BE2C (cell line): ENCODE measurements around the gene RBM3. TPM values are rescaled to one million over a fixed set of nuclear protein-coding genes. Genes with fewer than 3 reads are reported as not detected.
"Not testable (repeated sequence)": the region's sequence is repeated elsewhere in the genome, so short reads cannot be mapped to it uniquely, and the experiment has no call there.

Source experiments
- DNase-seq: peaks from one replicate; pipeline ENCODE4 v3.0.0-alpha.2; 2020
- H3K27me3 ChIP-seq: fragments of 250-450 bp; sonication (Bioruptor Pico); 2 replicates; pipeline ENCODE4 v1.5.1; 2020; ENCODE audit warnings: mild to moderate bottlenecking
- H3K36me3 ChIP-seq: fragments of 250-450 bp; sonication (Bioruptor Pico); 2 replicates; pipeline ENCODE4 v1.5.1; 2020; ENCODE audit warnings: mild to moderate bottlenecking
- H3K4me1 ChIP-seq: fragments of 250-450 bp; sonication (Bioruptor Pico); 2 replicates; pipeline ENCODE4 v1.5.1; 2020
- H3K4me3 ChIP-seq: 2 replicates; pipeline ENCODE4 v1.5.1; 2011; ENCODE audit warnings: low read depth, low read length
- H3K9me3 ChIP-seq: fragments of 250-450 bp; sonication (Bioruptor Pico); 2 replicates; pipeline ENCODE4 v1.5.1; 2020
- CTCF ChIP-seq: IDR thresholded peaks from 2 replicates; pipeline ENCODE4 v1.5.1; 2012; ENCODE audit warnings: mild to moderate bottlenecking, low read depth, low read length
- polyA plus RNA-seq: library from polyadenylated mRNA; unstranded; fragments of >200 nt; gene quantifications from one replicate; pipeline ENCODE4 v1.2.1, GENCODE V29; 2012; ENCODE audit warnings: low read depth, missing spikeins; ENCODE audit not compliant: insufficient read length, insufficient read depth

Gene RBM3
- 514 TPM for polyA plus RNA-seq

GRCh38 chrX:48574270-48575266, at the start of gene RBM3:
Gene RBM3 (plus strand): TSS chrX:48574484. CDS start chrX:48575181, 697 bp downstream.
- Histone ChIP-seq H3K4me3 (peak within 1 kb of the TSS; percentile 97), H3K36me3 (peaks cover 51% of the 10 kb centered on the region), H3K27me3 (no peaks in the 10 kb centered on the region), H3K4me1 (no peaks in the 10 kb centered on the region; the same call in 1 of the 2 replicates), H3K9me3 (no peaks in the 10 kb centered on the region)
- DNase-seq = peak; percentile 90
- peak; percentile 44 for TF ChIP-seq CTCF

GRCh38 chrX:48525853-48526252, 48.4 kb upstream of the RBM3 start:
- DNase-seq, H3K9me3 ChIP-seq, H3K27me3 ChIP-seq, H3K4me3 ChIP-seq, H3K4me1 ChIP-seq: not testable (repeated sequence)
- peaks cover 12% of the 10 kb centered on the region; the same call in 1 of the 2 replicates for H3K36me3 ChIP-seq

GRCh38 chrX:48530736-48531135, 43.5 kb upstream of the RBM3 start:
- DNase-seq = no peak
- Histone ChIP-seq H3K27me3 (no peaks in the 10 kb centered on the region), H3K36me3 (peaks cover 12% of the 10 kb centered on the region; the same call in 1 of the 2 replicates), H3K4me3 (no peak overlapping the region), H3K9me3 (no peaks in the 10 kb centered on the region), H3K4me1 (no peaks in the 10 kb centered on the region)
- TF ChIP-seq CTCF = no peak

GRCh38 chrX:48531358-48531959, 42.8 kb upstream of the RBM3 start:
- TF ChIP-seq CTCF = no peak
- peaks cover 10% of the 10 kb centered on the region; the same call in 1 of the 2 replicates for H3K36me3 ChIP-seq
- no peak overlapping the region for H3K4me3 ChIP-seq
- no peak for DNase-seq
- no peaks in the 10 kb centered on the region for H3K27me3 ChIP-seq
- no peaks in the 10 kb centered on the region for H3K9me3 ChIP-seq
- no peaks in the 10 kb centered on the region for H3K4me1 ChIP-seq

GRCh38 chrX:48532161-48532560, 42.1 kb upstream of the RBM3 start:
- no peaks in the 10 kb centered on the region for H3K4me1 ChIP-seq
- no peak for TF ChIP-seq CTCF
- no peak overlapping the region for H3K4me3 ChIP-seq
- no peaks in the 10 kb centered on the region for H3K9me3 ChIP-seq
- H3K36me3 ChIP-seq = peaks cover 3% of the 10 kb centered on the region; the same call in 1 of the 2 replicates
- no peaks in the 10 kb centered on the region for H3K27me3 ChIP-seq
- no peak for DNase-seq

- no peaks in the 10 kb centered on the region for H3K4me1 ChIP-seq
- peaks cover 2% of the 10 kb centered on the region; the same call in 1 of the 2 replicates for H3K36me3 ChIP-seq
- no peak overlapping the region for H3K4me3 ChIP-seq
- no peak for TF ChIP-seq CTCF
- H3K9me3 ChIP-seq = no peaks in the 10 kb centered on the region
- no peak for DNase-seq
- H3K27me3 ChIP-seq = no peaks in the 10 kb centered on the region
Observed at GRCh38 chrX:48533165-48533564, 41.1 kb upstream of the RBM3 start.
